CD8-positive, alpha-beta memory T cell (primary cell): Measurements from ENCODE around the gene RPS14. TPM values are rescaled to one million over a fixed set of nuclear protein-coding genes. Genes with fewer than 3 reads are reported as not detected.
"Not testable (repeated sequence)": the region's sequence is repeated elsewhere in the genome, so short reads cannot be mapped to it uniquely, and the experiment has no call there.

Experiments used
- CTCF ChIA-PET: fragments of 350-600 bp; sonication (Branson Sonifier 250); formaldehyde crosslinking; loops from one replicate; lab custom pipeline; 2021; ENCODE audit warnings: antibody characterized with exemption; lab: Charles Lee
- POLR2A ChIA-PET: fragments of 350-600 bp; sonication (Branson Sonifier 250); formaldehyde crosslinking; loops from one replicate; lab custom pipeline; 2021; ENCODE audit warnings: antibody characterized with exemption; lab: Charles Lee
- DNase-seq, 5 donors: peaks; one replicate each; pipeline versions ENCODE4 v3.0.0 to v3.0.0-alpha.2; 2020 to 2022; ENCODE audit warnings: mixed read lengths in 1 of 5
- H3K27ac ChIP-seq: one replicate; pipeline ENCODE4 v1.7.0; 2013; ENCODE audit warnings: low read depth, mild to moderate bottlenecking, low read length, moderate library complexity
- H3K27me3 ChIP-seq: 2 replicates; pipeline ENCODE4 v1.7.0; 2013; ENCODE audit warnings: low read length, mild to moderate bottlenecking; ENCODE audit not compliant: insufficient read depth, poor library complexity, severe bottlenecking
- H3K36me3 ChIP-seq: 2 replicates; pipeline ENCODE4 v1.7.0; 2013; ENCODE audit warnings: mild to moderate bottlenecking, low read length, moderate library complexity; ENCODE audit not compliant: insufficient read depth
- H3K4me1 ChIP-seq: 2 replicates; pipeline ENCODE4 v1.7.0; 2013; ENCODE audit warnings: mild to moderate bottlenecking, low read length, moderate library complexity; ENCODE audit not compliant: insufficient read depth
- H3K4me3 ChIP-seq: 2 replicates; pipeline ENCODE4 v1.7.0; 2013; ENCODE audit warnings: mild to moderate bottlenecking, low read length
- H3K9me3 ChIP-seq: 2 replicates; pipeline ENCODE4 v1.7.0; 2013; ENCODE audit warnings: mild to moderate bottlenecking, low read length
- H3K27ac Mint-ChIP-seq, 8 donors: one replicate each; pipeline ENCODE4 v1.8.0; 2020 to 2021; ENCODE audit warnings: mixed read lengths in 8 of 8, mild to moderate bottlenecking in 6 of 8, inconsistent platforms in 3 of 8, moderate library complexity in 3 of 8
- H3K27me3 Mint-ChIP-seq, 2 donors: one replicate each; pipeline ENCODE4 v1.8.0; 2020 to 2021; ENCODE audit warnings: mixed read lengths in 2 of 2, mild to moderate bottlenecking in 1 of 2, moderate library complexity in 1 of 2
- H3K36me3 Mint-ChIP-seq, 3 donors: one replicate each; pipeline ENCODE4 v1.8.0; 2020 to 2021; ENCODE audit warnings: mixed read lengths in 3 of 3, inconsistent platforms in 1 of 3, mild to moderate bottlenecking in 1 of 3
- H3K4me1 Mint-ChIP-seq, 3 donors: one replicate each; pipeline ENCODE4 v1.8.0; 2020 to 2021; ENCODE audit warnings: mixed read lengths in 3 of 3, inconsistent platforms in 1 of 3, mild to moderate bottlenecking in 1 of 3
- H3K4me3 Mint-ChIP-seq, 7 donors: one replicate each; pipeline ENCODE4 v1.8.0; 2020 to 2021; ENCODE audit warnings: mixed read lengths in 7 of 7, mild to moderate bottlenecking in 6 of 7, moderate library complexity in 4 of 7, inconsistent platforms in 2 of 7
- H3K9me3 Mint-ChIP-seq, 5 donors: one replicate each; pipeline ENCODE4 v1.8.0; 2020 to 2022; ENCODE audit warnings: mixed read lengths in 5 of 5, mild to moderate bottlenecking in 3 of 5, moderate library complexity in 2 of 5, inconsistent platforms in 1 of 5
- polyA plus RNA-seq: library from polyadenylated mRNA; unstranded; fragments of 300-500 nt; fragmentation: Illumina TruSeq; gene quantifications from one replicate; pipeline ENCODE4 v1.2.3, GENCODE V29; 2021
- total RNA-seq, 2 experiments: library from RNA; stranded (reverse); gene quantifications; one replicate each; pipeline ENCODE4 v1.2.3, GENCODE V29; 2021

The RPS14 gene
- total and polyA plus RNA-seq, 3 experiments from 2014 or later = 2,924 to 6,416 (median 3,007) TPM

DNA sequence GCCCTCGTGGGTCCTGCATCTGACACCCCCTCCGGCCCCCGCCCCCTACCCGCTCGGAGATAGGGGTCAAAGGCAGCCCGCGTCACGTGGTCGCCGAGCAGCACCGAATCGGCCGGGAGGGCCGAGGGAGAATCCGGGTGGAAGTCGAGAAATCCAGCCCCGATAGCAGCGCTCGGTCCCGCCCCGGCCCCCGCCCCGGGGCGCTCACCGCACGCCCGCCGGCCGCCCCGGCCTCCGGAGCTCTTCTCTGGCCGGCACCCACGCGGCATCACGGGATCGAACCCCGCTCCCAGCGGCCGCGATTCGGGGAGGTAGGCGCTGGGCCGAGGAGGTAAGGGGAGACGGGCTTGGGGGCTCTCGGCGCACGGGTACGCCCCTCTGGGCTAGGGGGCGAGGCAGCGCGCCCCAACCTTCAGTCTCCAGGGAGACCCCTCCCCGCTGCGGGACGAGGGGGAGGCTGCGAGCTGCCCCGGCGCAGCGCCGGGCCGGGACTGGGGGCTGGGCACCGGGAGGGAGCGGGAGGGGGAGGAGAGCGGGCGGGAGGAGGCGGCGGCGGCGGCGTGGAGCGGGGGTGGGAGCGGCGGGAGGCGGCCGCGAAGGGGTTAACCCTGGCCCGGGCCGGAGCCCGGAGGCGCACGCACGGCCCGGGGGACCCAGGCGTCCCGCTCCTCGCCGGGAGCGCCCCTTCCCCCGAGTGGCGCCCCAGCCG is 36.3 kb upstream of the RPS14 start:
- H3K4me3 ChIP-seq = no peak overlapping the region
- peaks cover 4% of the 10 kb centered on the region for H3K27me3 ChIP-seq
- no peaks in the 10 kb centered on the region for H3K36me3 ChIP-seq
- Mint-ChIP-seq H3K36me3 (peaks cover 0 to 3% (median 0%) of the 10 kb centered on the region in 3 donors), H3K9me3 (no peaks in the 10 kb centered on the region), H3K4me3 (peak overlapping the region in 5 of 7 donors; percentile 72 to 86 (median 82)), H3K4me1 (peaks cover 7 to 13% (median 13%) of the 10 kb centered on the region in 3 donors), H3K27me3 (peaks cover 12 to 32% of the 10 kb centered on the region in 2 donors), H3K27ac (no peak overlapping the region)
- peaks cover 5% of the 10 kb centered on the region for H3K4me1 ChIP-seq
- CTCF ChIA-PET = no interaction called here
- H3K27ac ChIP-seq = peak overlapping the region; percentile 31
- POLR2A ChIA-PET = interaction anchor here (0.6 kb wide), 1 partner anchor 36 kb away, joined by 3 read pairs; no protein-coding TSS in a partner anchor
- peak in 2 of 5 donors; percentile 9 to 14 for DNase-seq
- no peaks in the 10 kb centered on the region for H3K9me3 ChIP-seq

DNA sequence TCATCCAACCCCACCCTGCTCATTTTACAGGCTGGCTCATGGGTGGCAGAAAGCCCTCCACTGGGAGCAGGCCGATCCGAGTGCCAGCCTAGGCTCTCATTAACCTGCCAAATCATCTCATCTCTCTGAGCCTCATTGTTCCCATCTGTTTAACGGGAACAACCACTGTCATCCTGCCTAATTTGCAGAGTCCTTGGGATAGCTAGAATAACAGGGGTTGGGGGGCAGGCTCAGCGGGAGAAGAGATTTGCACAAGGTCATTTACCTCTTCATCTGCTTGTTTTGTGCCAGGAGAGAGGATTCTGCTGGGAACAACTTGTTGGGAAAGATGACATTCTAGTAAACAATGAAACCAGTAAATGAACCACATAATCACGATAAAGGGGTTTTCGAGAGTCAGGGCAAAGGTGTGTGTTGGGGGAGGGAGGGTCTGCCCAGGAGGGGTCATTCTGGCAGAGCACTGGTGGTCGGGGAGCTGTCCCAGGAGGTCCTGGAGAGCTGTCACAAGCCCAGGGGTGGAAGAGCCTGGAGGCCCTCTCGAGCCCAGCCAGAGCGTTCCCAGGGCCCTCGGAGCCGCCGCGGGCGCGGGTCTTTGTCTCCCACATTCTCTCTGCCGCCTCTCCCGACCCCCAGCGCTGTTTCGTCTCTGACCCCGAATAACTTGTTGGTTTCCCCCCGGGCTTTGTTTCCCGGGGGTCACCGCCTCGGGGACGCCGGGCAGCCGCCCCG is 35.6 kb upstream of the RPS14 start:
- ChIA-PET CTCF (interaction anchor here (0.9 kb wide), 1 partner anchor 16 kb away, joined by 4 read pairs; no protein-coding TSS in a partner anchor), POLR2A (interaction anchor here (0.6 kb wide), 1 partner anchor 35 kb away, joined by 3 read pairs; no protein-coding TSS in a partner anchor)
- H3K36me3 Mint-ChIP-seq = peaks cover 0 to 3% (median 0%) of the 10 kb centered on the region in 3 donors
- H3K9me3 Mint-ChIP-seq = no peaks in the 10 kb centered on the region
- peaks cover 4% of the 10 kb centered on the region for H3K27me3 ChIP-seq
- H3K36me3 ChIP-seq = no peaks in the 10 kb centered on the region
- peak overlapping the region in 5 of 8 donors; percentile 25 to 63 (median 52) for H3K27ac Mint-ChIP-seq
- H3K4me1 ChIP-seq = peaks cover 5% of the 10 kb centered on the region
- peak overlapping the region; percentile 65 to 86 (median 82) for H3K4me3 Mint-ChIP-seq
- no peak overlapping the region for H3K27ac ChIP-seq
- no peaks in the 10 kb centered on the region for H3K9me3 ChIP-seq
- no peak overlapping the region for H3K4me3 ChIP-seq
- H3K27me3 Mint-ChIP-seq = peaks cover 12 to 32% of the 10 kb centered on the region in 2 donors
- peaks cover 7 to 13% (median 13%) of the 10 kb centered on the region in 3 donors for H3K4me1 Mint-ChIP-seq
- no peak for DNase-seq

DNA sequence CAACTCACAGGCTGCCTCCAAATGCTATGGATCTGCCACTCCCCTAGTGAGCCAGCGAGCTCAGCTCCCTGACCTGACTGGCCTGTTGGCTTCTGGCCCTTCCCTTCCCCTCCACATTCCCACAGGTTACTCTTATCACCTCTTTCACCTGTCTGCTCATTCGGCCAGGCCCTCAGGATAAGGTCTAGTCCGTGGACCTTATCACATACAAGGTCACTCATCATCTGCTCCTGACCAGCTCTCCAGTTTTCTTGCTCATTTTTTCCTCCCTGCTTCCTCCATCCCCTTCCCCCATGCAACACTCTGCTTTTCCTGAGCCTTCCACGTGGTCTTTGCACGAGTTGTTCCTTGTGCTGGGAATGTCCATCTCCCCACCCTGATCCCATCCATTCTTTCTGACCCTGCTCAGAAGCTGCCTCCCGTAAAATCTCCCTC is 32.5 kb upstream of the RPS14 start:
- Mint-ChIP-seq H3K9me3 (no peaks in the 10 kb centered on the region), H3K27me3 (peaks cover 5 to 12% of the 10 kb centered on the region in 2 donors), H3K4me1 (peaks cover 4 to 7% (median 7%) of the 10 kb centered on the region in 3 donors), H3K36me3 (peaks cover 0 to 3% (median 0%) of the 10 kb centered on the region in 3 donors), H3K4me3 (no peak overlapping the region), H3K27ac (peak overlapping the region in 1 of 8 donors; percentile 82)
- Histone ChIP-seq H3K9me3 (no peaks in the 10 kb centered on the region), H3K4me3 (no peak overlapping the region), H3K36me3 (no peaks in the 10 kb centered on the region), H3K27ac (no peak overlapping the region), H3K27me3 (peaks cover 1% of the 10 kb centered on the region), H3K4me1 (peaks cover 4% of the 10 kb centered on the region)
- DNase-seq = no peak
- ChIA-PET CTCF (no interaction called here), POLR2A (interaction anchor here (0.7 kb wide), 1 partner anchor 750 kb away, joined by 3 read pairs; no protein-coding TSS in a partner anchor)

DNA sequence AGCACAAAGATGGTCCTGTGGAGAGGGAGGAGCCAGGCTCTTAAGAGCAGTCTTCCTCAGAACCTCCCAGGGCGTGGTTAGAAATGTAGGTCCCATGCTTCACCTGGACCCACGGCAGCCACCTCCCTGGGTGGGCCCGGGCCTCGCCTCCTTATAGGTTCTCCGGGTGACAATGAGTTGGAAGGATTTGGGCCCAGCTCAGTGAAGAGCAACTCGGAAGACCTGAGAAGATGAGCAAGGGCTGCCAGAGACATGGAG is 32.1 kb upstream of the RPS14 start:
- Mint-ChIP-seq H3K36me3 (peaks cover 0 to 3% (median 0%) of the 10 kb centered on the region in 3 donors), H3K27ac (no peak overlapping the region), H3K4me1 (peaks cover 3 to 5% (median 5%) of the 10 kb centered on the region in 3 donors), H3K4me3 (no peak overlapping the region), H3K9me3 (no peaks in the 10 kb centered on the region), H3K27me3 (peaks cover 6 to 14% of the 10 kb centered on the region in 2 donors)
- Histone ChIP-seq H3K4me3 (no peak overlapping the region), H3K36me3 (no peaks in the 10 kb centered on the region), H3K27me3 (no peaks in the 10 kb centered on the region), H3K27ac (no peak overlapping the region), H3K9me3 (no peaks in the 10 kb centered on the region), H3K4me1 (peaks cover under 1% of the 10 kb centered on the region)
- ChIA-PET POLR2A (no interaction called here), CTCF (no interaction called here)
- DNase-seq = no peak

DNA sequence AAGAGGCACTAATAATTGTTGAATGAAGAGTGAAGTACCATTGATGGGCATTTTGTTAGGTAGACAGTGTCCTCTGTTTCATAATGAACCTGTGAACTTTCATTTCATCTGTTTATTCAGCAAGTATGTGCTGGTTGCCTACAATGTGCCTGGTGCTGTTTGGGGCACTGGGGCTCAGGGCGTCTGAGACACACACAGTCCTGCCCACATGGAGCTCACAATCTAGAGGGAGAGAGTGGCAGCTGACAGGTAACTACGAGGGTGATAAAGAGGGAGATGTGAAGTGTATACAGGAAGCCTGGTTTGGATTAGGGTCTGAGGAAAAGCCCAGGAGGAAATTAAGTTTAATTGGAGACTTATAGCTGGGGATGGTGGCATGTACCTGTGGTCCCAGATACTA is 29.9 kb upstream of the RPS14 start:
- H3K36me3 Mint-ChIP-seq = no peaks in the 10 kb centered on the region
- Histone ChIP-seq H3K4me3 (no peak overlapping the region), H3K4me1 (no peaks in the 10 kb centered on the region), H3K36me3 (no peaks in the 10 kb centered on the region), H3K27ac (no peak overlapping the region), H3K9me3 (no peaks in the 10 kb centered on the region), H3K27me3 (no peaks in the 10 kb centered on the region)
- no peak overlapping the region for H3K27ac Mint-ChIP-seq
- ChIA-PET CTCF (no interaction called here), POLR2A (no interaction called here)
- no peak overlapping the region for H3K4me3 Mint-ChIP-seq
- H3K4me1 Mint-ChIP-seq = no peaks in the 10 kb centered on the region
- H3K9me3 Mint-ChIP-seq = no peaks in the 10 kb centered on the region
- no peak for DNase-seq
- H3K27me3 Mint-ChIP-seq = peaks cover 5 to 14% of the 10 kb centered on the region in 2 donors

DNA sequence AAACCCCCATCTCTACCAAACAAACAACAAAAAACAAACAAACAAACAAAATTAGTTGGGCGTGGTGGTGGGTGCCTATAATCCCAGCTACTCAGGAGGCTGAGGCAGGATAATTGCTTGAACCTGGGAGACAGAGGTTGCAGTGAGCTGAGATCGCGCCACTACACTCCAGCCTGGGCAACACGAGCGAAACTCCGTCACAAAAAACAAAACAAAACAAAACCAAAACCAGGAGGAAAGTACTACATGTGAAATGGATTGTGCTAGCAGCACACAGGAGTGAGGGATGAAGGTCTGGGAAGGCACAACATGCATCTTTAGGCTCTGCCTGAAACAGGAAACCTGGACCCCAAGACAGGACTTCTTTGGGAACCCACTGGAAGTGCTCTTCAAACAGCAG is 27.0 kb upstream of the RPS14 start:
- H3K4me1 Mint-ChIP-seq, H3K27ac ChIP-seq, POLR2A ChIA-PET, H3K4me1 ChIP-seq, H3K9me3 Mint-ChIP-seq, CTCF ChIA-PET, H3K27me3 ChIP-seq, DNase-seq, H3K4me3 ChIP-seq, H3K36me3 Mint-ChIP-seq, H3K4me3 Mint-ChIP-seq, H3K36me3 ChIP-seq, H3K9me3 ChIP-seq: not testable (repeated sequence)
- Mint-ChIP-seq H3K27me3 (peaks cover 5 to 10% of the 10 kb centered on the region in 2 donors), H3K27ac (peak overlapping the region in 1 of 8 donors; percentile 33)

DNA sequence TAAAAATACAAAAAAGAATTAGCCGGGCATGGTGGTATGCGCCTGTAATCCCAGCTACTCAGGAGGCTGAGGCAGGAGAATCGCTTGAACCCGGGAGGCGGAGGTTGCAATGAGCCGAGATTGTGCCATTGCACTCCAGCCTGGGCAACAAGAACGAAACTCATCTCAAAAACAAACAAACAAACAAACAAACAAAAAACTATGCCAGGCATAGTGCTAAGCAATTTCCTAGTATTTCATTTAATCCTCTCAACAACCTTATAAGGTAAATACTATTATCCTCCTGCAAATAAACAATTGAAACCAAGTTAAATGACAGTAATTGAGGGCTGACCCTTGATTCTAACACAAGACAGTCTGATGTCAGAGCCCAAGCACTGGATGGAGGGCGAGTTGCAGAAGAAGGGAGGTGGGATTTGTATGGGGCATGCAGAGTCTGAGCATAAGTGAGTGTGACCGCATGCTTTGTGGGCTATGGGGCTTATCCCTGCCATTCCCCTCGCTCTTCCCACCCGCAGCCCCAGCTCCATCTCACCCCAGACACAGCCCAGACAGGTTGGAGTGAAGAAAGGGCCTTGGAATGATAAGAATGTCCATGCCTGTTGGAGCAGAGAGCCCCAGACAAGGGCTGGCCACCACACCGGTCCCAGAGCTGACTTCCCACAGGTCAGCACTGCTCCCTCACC is 24.3 kb upstream of the RPS14 start:
- Histone ChIP-seq H3K4me3 (no peak overlapping the region), H3K9me3 (no peaks in the 10 kb centered on the region), H3K27ac (no peak overlapping the region), H3K36me3 (no peaks in the 10 kb centered on the region), H3K4me1 (no peaks in the 10 kb centered on the region), H3K27me3 (no peaks in the 10 kb centered on the region)
- Mint-ChIP-seq H3K27me3 (peaks cover 4 to 10% of the 10 kb centered on the region in 2 donors), H3K27ac (no peak overlapping the region), H3K9me3 (no peaks in the 10 kb centered on the region), H3K4me3 (no peak overlapping the region), H3K36me3 (no peaks in the 10 kb centered on the region), H3K4me1 (no peaks in the 10 kb centered on the region)
- CTCF ChIA-PET = no interaction called here
- POLR2A ChIA-PET = no interaction called here
- no peak for DNase-seq
